GM12864 (cell line): ENCODE measurements around the gene EIF4G3.
A peak's percentile ranks its signal among the peaks of the same experiment; 100 is the strongest.
"Not testable (repeated sequence)": the region's sequence is repeated elsewhere in the genome, so short reads cannot be mapped to it uniquely, and the experiment has no call there.

ENCODE experiments used
- DNase-seq: peaks from one replicate; pipeline ENCODE4 v3.0.0-alpha.2; 2011; ENCODE audit warnings: low read depth
- H3K4me3 ChIP-seq: 2 replicates; pipeline ENCODE4 v1.5.1; 2011; ENCODE audit warnings: mild to moderate bottlenecking, low read depth, low read length, control low read depth
- TF ChIP-seq, protein P1 (sequence below): IDR thresholded peaks from 2 replicates; pipeline ENCODE4 v1.5.1; 2011; ENCODE audit warnings: low read depth, mild to moderate bottlenecking, moderate library complexity, low read length, control low read depth, inconsistent platforms; ENCODE audit errors: missing control alignments

EIF4G3 gene

DNA sequence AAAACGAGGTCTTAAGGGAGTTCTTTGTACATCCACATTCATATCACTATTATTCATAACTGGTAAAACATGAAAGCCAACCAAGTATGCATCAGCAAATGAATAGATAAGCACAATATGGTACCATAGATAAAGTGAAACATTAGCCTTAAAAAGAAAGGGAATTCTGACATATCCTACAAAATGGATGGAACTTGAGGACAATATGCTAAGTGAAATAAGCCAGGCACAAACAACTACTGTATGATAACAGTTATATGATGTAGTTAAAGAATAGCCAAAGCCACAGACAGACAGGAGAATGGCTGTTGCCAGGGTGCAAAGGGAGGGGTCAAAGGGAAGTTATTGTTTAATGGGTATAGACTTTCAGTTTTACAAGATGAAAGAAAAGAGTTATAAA is 148.9 kb downstream of the EIF4G3 start:
- TF ChIP-seq, protein P1, sequence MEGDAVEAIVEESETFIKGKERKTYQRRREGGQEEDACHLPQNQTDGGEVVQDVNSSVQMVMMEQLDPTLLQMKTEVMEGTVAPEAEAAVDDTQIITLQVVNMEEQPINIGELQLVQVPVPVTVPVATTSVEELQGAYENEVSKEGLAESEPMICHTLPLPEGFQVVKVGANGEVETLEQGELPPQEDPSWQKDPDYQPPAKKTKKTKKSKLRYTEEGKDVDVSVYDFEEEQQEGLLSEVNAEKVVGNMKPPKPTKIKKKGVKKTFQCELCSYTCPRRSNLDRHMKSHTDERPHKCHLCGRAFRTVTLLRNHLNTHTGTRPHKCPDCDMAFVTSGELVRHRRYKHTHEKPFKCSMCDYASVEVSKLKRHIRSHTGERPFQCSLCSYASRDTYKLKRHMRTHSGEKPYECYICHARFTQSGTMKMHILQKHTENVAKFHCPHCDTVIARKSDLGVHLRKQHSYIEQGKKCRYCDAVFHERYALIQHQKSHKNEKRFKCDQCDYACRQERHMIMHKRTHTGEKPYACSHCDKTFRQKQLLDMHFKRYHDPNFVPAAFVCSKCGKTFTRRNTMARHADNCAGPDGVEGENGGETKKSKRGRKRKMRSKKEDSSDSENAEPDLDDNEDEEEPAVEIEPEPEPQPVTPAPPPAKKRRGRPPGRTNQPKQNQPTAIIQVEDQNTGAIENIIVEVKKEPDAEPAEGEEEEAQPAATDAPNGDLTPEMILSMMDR = no peak

DNA sequence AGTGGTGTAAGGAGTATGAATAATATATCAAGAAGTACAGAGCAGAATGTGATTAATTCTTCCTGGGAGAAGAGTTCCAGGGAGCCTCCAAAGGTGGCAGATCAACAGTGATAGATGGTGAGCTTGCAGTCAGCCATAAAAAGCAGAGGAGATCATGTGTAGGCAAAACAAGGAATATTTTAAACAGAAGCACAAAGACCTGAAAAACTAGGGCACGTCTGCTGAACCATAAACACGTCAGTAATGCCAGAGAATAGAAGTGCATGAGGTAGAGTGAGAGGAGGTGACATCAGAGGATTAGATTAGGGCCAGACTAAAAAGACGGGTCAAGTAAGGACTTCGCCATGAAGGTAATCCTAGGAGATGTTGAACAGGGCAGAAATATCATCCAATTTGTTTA is 151.8 kb downstream of the EIF4G3 start:
- TF ChIP-seq, protein P1 = no peak
- no peak overlapping the region for H3K4me3 ChIP-seq
- DNase-seq = no peak

More for the DNA sequence above, 148.9 kb downstream of the EIF4G3 start:
- DNase-seq = no peak
- H3K4me3 ChIP-seq = no peak overlapping the region

DNA sequence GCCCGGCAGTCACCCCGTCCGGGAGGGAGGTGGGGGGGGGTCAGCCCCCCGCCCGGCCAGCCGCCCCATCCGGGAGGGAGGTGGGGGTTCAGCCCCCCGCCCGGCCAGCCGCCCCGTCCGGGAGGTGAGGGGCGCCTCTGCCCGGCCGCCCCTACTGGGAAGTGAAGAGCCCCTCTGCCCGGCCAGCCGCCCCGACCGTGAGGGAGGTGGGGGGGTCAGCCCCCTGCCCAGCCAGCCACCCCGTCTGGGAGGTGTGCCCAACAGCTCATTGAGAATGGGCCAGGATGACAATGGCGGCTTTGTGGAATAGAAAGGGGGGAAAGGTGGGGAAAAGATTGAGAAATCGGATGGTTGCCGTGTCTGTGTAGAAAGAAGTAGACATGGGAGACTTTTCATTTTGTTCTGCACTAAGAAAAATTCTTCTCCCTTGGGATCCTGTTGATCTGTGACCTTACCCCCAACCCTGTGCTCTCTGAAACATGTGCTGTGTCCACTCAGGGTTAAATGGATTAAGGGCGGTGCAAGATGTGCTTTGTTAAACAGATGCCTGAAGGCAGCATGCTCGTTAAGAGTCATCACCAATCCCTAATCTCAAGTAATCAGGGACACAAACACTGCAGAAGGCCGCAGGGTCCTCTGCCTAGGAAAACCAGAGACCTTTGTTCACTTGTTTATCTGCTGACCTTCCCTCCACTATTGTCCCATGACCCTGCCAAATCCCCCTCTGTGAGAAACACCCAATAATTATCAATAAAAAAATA is 152.4 kb downstream of the EIF4G3 start:
- not testable (repeated sequence) for DNase-seq, H3K4me3 ChIP-seq

DNA sequence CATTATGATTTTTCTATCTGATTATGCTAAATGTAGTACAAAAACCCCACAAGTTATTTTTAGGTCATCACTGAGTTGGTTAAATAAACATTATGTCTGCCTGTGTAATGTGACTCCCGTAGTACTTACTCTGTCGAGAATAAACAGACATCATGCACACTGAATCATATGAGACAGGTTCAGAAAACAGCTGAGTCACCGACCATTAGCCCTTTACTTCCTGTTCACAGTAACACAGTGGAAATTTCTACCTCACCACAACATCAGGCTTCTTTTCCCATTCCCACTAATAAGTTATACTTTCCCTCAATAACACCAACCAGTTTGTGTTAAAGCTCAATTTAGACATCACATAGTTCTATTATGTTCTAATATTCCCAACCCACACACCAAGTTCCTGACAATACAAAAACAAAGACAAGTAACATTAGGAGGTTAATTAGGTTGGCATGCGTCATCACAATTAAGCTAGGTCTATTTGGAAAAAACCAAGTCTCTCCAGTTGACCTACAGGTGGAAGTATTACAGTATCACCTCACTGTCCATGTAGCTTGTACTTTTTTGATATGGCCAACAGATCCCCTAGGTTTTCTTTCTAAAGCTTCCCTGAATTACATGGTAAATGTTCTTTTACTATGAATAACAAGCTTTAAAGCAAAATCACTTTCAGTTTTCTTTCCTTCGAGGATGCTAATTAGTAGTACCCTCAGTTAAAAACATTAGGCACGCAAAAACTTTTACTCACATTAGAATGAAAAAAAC is 154.2 kb downstream of the EIF4G3 start:
- DNase-seq = peak; percentile 70
- TF ChIP-seq, protein P1 = no peak
- H3K4me3 ChIP-seq = no peak overlapping the region; the same call in 1 of the 2 replicates

DNA sequence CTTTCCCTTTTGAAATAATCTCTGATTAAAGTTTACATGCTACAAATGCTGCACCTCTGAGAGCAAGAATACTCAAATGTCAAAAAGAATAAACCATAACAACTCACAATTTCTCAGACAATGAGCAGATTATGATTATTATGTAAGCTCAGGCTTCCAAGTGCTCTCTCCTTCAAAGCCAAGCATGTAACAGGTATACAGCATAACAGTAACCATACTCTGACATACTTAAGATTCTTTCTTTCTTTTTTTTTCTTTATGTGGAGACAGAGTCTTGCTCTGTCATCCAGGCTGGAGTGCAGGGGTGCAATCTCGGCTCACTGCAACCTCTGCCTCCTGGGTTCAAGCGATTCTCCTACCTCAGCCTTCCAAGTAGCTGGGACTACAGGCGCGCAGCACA is 155.4 kb downstream of the EIF4G3 start:
- no peak for DNase-seq
- TF ChIP-seq, protein P1 = no peak
- no peak overlapping the region for H3K4me3 ChIP-seq

DNA sequence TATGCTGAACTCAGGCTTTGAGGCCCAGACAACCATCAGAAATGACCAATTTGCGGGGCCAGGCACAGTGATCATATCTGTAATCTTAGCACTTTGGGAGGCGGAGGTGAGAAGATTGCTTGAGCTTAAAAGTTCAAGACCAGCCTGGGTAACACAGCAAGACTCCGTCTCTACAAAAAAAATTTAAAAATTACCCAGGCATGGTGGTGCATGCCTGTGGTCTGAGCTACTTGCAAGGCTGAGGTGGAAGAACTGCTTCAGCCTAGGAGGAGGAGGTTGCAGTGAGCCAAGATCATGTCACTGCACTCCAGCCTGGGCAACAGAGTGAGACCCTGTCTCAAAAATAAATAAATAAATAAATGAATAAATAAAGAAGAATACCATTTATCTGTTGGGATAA is 156.5 kb downstream of the EIF4G3 start:
- TF ChIP-seq, protein P1 = no peak
- H3K4me3 ChIP-seq = no peak overlapping the region
- DNase-seq = no peak

DNA sequence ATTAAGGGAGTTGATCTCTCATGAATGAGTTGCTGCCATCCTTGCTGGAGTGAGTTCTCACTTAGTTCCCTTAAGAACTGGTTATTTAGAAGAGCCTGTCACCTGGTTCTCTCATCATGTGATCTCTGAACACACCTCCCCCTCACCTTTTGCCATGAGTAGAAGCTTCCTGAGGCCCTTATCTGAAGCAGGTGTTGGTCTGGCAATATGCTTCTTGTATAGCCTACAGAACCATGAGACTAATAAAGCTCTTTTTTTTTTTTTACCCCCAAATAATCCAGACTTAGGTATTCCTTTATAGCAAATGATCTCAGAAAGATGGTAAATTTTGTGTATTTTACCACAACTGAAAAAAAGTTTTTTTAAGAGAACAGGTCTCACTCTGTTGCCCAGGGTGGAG is 158.0 kb downstream of the EIF4G3 start:
- TF ChIP-seq, protein P1 = no peak

More for the DNA sequence above, 158.0 kb downstream of the EIF4G3 start:
- H3K4me3 ChIP-seq = no peak overlapping the region
- no peak for DNase-seq
